GM21786 (cell line): ENCODE data around the gene FUZ.

Experiments
- ATAC-seq: cut with Tn5 transposase; IDR thresholded peaks from one replicate; pipeline ENCODE4 v1.9.1; 2021; ENCODE audit not compliant: unreplicated experiment

The FUZ gene

GRCh38 chr19:49761249-49761624 lies 51.9 kb downstream of the FUZ start:
- ATAC-seq = no peak

- ATAC-seq = no peak
These were observed 54.8 kb downstream of the FUZ start for GRCh38 chr19:49758292-49758691.
